Erythroblast (primary cell): ENCODE data around the gene RALGPS1.

Experiments
- GATA1 ChIP-seq: IDR thresholded peaks from 2 replicates; pipeline ENCODE4 v1.6.1; 2011; ENCODE audit warnings: low read depth, mild to moderate bottlenecking, control low read depth, low read length, moderate library complexity
- POLR2A ChIP-seq: IDR thresholded peaks from 2 replicates; pipeline ENCODE4 v1.6.1; 2011; ENCODE audit warnings: mild to moderate bottlenecking, low read length

- TF ChIP-seq POLR2A (no peak), GATA1 (no peak)
These were observed 215.1 kb downstream of the RALGPS1 start for GRCh38 chr9:127129718-127130085.
